Measurements from ENCODE around the gene NDOR1.

NDOR1 gene

GRCh38 chr9:137243626-137244485 is 38.4 kb downstream of the NDOR1 start:
- TF ChIP-seq, protein P1, sequence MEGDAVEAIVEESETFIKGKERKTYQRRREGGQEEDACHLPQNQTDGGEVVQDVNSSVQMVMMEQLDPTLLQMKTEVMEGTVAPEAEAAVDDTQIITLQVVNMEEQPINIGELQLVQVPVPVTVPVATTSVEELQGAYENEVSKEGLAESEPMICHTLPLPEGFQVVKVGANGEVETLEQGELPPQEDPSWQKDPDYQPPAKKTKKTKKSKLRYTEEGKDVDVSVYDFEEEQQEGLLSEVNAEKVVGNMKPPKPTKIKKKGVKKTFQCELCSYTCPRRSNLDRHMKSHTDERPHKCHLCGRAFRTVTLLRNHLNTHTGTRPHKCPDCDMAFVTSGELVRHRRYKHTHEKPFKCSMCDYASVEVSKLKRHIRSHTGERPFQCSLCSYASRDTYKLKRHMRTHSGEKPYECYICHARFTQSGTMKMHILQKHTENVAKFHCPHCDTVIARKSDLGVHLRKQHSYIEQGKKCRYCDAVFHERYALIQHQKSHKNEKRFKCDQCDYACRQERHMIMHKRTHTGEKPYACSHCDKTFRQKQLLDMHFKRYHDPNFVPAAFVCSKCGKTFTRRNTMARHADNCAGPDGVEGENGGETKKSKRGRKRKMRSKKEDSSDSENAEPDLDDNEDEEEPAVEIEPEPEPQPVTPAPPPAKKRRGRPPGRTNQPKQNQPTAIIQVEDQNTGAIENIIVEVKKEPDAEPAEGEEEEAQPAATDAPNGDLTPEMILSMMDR (IDR thresholded peaks at IDR 0.05), result no peak

DNA sequence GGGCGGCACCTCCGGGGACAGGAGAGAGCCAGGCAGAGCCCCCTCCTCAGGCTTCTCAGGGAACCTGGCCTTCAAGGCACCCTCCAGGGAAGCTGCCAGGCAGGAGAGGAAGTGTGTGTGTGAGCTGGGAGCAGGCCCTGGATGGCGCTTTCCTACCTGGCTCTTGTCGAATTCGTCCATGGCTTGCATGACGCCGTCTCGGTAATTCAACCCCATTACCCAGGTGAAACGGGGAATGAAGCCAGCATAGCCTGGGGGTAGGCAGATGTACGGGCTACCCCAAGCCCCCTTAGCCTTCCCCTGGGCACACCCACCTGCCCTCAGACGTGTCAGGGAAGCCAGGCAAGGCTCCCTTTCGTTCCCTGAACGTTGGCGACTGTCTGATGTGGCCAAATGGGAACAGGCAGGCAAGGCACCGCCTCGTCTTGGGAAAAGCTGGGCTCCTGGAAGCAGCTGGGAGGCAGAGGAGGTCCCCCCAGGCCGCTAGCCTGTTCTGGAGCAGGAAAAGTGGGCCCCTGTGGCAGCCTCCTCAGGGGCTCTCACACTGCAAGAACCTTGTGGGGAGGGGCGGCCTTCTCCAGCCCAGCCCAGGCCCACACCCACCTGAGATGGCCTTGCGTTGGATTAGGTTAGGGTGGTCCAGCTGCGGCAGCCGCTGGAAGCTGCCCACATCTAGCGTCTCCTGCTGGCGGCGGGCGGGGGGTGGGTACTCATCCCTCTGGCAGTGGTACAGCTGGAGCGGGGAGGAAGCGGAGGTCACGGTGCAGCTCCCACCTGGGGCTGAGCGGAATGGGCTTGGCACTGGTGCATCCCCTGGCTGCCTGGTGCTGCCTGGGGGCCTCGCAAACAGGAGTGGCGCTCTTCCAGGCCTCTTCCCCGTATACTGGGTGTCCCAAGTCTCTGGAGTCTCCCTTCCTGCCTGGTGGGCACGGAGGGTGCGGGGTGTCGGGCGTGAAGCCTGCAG is 39.3 kb downstream of the NDOR1 start:
- TF ChIP-seq, protein P1 (IDR thresholded peaks at IDR 0.05), result no peak

GRCh38 chr9:137245450-137246421 is 40.2 kb downstream of the NDOR1 start:
- TF ChIP-seq, protein P1 (IDR thresholded peaks at IDR 0.05), result no peak

DNA sequence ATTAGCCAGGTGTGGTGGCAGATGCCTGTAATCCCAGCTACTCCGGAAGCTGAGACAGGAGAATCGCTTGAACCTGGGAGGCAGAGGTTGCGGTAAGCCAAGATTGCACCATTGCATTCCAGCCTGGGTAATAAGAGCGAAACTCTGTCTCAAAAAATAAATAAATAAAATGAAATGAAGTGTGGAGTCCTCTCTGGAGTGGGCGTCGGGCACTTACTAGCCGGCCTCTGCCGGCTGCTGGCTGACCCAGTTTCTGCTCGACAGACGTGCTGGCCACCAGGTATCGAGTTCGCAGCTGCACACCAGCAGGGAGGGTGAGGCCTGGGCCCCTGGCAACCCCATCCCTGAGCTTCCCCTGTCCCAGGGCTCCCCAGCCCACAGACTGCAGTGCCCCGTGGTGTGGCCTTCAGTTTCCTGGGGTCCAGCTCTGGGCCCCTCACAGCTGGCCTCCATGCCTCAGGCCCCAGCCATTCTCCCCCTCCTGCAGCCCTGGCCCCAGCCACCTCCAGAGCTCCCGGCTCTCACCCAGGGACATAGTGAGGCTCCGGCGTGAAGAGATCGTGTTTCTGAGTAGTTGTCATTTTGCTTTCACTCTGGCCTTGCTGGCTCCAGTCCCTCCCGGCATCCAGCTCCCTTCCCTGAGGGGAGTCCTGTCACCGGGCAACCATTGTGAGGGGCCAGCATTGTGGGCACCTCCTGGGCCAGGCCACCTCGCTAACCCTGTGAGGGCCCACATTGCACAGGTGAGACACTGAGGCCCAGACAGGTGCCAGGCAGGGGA is 41.8 kb downstream of the NDOR1 start:
- TF ChIP-seq, protein P1 (IDR thresholded peaks at IDR 0.05), result no peak

GRCh38 chr9:137247916-137248175 is 42.3 kb downstream of the NDOR1 start:
- TF ChIP-seq, protein P1 (IDR thresholded peaks at IDR 0.05), result no peak

GRCh38 chr9:137250329-137251193 is 45.1 kb downstream of the NDOR1 start:
- TF ChIP-seq, protein P1 (IDR thresholded peaks at IDR 0.05), result no peak

Data from LNCAP (cell line).